NCI-H2171 (cell line): ENCODE data around the gene SLC18A3.

Experiments
- DNase-seq: peaks from one replicate; lab custom pipeline; 2025; lab: John Stamatoyannopoulos, UW

The SLC18A3 gene

GRCh38 chr10:49611816-49612512, 1.9 kb downstream of the SLC18A3 start:
- no peak for DNase-seq

GRCh38 chr10:49612513-49613164, 2.5 kb downstream of the SLC18A3 start:
- no peak for DNase-seq

- DNase-seq: no peak
Observed at GRCh38 chr10:49613165-49613881, 3.2 kb downstream of the SLC18A3 start.

- no peak for DNase-seq
Observed at GRCh38 chr10:49613882-49614241, 3.8 kb downstream of the SLC18A3 start, which contains the start of gene CHAT. Gene CHAT (plus strand): TSS chr10:49614037. CDS start chr10:49614190, 153 bp downstream.

- DNase-seq: no peak
Observed at GRCh38 chr10:49614242-49615198, 4.4 kb downstream of the SLC18A3 start.

GRCh38 chr10:49615213-49615612, 5.1 kb downstream of the SLC18A3 start:
- DNase-seq: no peak

- DNase-seq: no peak
Observed at GRCh38 chr10:49615721-49616120, 5.6 kb downstream of the SLC18A3 start.

GRCh38 chr10:49616421-49617101, 6.5 kb downstream of the SLC18A3 start:
- DNase-seq: no peak

GRCh38 chr10:49617121-49618020, 7.3 kb downstream of the SLC18A3 start:
- DNase-seq: no peak

GRCh38 chr10:49618821-49619220, 8.7 kb downstream of the SLC18A3 start:
- no peak for DNase-seq

GRCh38 chr10:49619613-49620012, 9.5 kb downstream of the SLC18A3 start:
- no peak for DNase-seq

GRCh38 chr10:49620286-49620810, 10.2 kb downstream of the SLC18A3 start:
- DNase-seq: no peak

- DNase-seq: peak; percentile 56
Observed at GRCh38 chr10:49620841-49621378, 10.8 kb downstream of the SLC18A3 start.

GRCh38 chr10:49621561-49621960, 11.5 kb downstream of the SLC18A3 start:
- DNase-seq: no peak

- no peak for DNase-seq
Observed at GRCh38 chr10:49622426-49623425, 12.6 kb downstream of the SLC18A3 start.

GRCh38 chr10:49624629-49625028, 14.5 kb downstream of the SLC18A3 start:
- no peak for DNase-seq

GRCh38 chr10:49625411-49625810, 15.3 kb downstream of the SLC18A3 start:
- DNase-seq: no peak

- no peak for DNase-seq
Observed at GRCh38 chr10:49627038-49627437, 16.9 kb downstream of the SLC18A3 start.
